Measurements from ENCODE around the gene IGSF21.
"Not testable (repeated sequence)": the region's sequence is repeated elsewhere in the genome, so short reads cannot be mapped to it uniquely, and the experiment has no call there.

IGSF21 gene

DNA sequence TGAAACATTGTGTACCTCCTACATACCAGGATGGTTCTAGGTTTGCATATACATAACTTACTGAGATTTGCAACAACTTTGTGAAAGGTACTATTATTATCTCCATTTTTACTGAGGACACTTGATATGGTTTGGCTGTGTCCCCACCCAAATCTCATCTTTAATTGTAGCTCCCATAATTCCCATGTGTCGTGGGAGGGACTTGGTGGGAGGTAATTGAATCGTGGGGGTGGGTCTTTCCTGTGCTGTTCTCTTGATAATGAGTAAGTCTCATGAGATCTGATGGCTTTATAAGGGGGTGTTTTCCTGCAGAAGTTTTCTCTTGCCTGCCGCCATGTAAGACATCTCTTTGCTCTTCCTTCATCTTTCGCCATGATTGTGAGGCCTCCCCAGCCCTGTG lies 40.1 kb downstream of the IGSF21 start:
- DNase-seq, result no peak

DNA sequence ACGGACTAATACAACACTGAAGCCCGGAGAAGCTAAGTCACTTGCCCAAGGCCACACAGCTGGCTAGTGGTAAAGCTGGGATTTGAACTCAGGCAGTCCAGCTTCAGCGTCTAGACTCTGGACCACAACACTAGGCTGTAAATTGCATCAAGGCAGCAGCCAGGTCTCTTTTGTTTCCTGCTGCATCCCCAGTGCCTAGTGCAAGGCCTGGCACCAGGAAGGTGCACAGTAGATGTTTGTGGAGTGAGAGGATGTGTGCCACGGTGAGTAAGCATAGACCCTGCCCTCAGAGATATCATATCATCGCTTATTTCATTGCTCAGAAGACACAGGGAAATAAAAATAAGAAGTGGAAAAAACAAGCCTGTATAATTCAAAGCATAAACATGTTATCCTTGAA lies 40.9 kb downstream of the IGSF21 start:
- DNase-seq, result no peak

DNA sequence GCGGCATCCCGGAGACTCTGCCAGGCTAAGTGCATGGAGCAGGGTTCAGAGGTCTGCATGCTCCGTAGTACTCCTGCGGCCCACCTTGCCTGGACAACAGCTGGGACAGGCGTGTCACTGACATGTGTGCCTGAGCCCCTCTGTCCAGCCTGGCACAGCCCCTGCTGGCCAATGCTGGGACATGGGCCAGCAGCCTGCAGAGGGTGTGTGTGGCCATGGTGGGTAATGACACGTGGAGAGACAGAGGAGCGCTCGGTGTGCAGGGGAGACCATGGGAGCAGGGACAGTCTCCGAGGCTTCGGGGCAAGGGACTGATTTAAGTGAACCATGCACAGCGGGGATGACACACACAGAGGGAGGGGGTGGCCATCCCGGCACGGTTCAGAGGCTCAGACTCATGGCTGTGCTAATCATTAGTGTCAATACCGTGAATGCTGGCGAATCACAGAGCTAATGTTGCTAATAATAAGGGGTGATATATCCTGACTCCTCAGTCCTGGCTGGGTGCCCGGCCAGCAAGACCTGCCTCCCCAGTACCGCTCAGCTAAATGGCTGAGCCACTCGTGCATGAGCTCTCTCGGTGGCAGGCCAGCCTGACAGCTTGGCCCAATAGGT lies 41.5 kb downstream of the IGSF21 start:
- DNase-seq, result no peak

DNA sequence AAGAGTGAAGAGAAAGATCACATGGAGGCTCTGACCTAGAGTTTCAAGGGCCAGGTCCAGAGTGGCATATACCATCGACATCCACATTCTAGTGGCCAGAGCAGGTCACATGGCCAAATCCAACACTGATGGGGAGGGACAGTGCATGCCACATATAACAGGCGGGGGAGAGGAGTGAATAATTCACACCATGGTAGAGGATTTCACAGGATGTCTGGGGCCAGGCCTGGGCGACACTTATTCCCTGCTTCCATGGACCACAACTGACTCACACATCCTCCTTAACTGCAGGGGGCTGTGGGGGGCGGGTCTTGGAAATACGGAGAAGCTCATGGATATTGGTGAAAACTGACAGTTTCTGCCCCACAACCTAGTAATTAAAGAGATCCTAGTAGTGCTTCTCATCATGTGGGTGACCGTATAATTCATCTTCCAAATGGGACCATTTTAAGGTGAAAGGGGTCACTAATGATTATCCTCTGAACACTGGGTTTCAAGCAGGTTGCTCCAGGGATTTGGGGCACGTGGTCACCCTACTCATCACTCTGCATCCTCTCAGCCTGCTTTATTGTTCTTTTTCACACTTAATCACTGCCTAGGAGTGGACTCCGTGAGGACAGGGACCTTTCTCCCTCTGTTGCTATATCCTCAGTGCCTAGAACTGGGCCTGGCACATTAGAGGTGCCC lies 44.0 kb downstream of the IGSF21 start:
- no peak for DNase-seq

DNA sequence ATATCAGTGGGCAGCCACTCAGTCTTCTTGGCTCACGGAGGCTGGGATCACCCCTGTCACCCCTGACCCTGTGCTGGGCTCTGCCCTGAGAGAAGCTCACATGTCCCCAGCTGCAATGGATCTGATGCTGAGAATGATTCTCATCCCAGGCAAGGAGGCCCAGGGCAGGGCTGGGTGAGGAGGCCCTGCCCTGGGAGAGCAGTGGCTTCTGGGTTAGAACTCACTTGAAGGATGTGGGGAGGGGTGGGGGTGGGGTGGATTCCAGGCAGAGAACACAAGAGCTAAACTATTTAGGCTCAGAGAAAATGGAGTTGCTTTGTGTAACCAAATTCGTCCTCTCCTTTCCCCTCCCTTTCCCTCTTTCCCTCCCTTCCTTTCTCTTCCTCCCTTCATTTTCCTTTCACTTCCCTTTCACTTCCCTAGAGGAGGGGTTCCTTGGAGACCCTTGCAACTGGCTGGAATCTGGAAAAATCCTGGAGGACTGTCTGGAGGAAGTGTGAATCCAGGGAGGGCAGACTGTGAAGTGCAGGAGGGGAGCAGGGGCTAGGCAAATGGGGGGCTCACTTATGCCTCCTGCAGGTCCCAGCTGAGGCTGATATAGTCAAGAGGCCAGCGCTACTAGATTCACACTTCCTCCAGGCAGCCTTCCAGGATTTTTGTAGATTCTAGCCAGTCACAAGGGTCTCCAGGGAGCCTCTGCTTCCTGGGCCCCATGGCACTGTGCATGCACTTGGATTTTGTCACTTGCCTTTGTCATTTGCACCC lies 47.0 kb downstream of the IGSF21 start:
- no peak for DNase-seq

DNA sequence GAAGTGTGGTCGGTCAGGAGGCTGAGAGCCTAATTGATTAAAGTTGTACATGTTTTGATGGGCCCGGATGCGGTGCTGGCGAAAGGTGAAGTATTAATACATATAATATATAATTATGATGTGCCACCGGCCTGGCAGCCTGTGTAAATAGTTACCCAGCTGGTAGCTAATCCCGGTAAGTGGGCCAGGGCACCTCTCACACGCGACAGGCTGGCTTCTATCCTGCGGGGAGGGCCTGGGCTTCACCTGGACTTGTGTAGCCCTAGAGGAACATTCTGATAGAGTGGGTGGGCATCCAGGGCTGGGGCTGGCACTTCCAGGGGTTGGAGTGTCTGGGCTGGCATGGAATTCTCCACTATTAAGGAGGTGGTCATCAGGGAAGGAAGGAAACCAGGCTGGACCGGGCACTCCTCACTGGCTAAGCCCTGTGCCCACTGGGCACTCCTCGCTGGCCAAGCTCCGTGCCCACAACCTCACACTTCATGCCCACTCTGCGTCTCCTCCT lies 48.3 kb downstream of the IGSF21 start:
- DNase-seq, result no peak

DNA sequence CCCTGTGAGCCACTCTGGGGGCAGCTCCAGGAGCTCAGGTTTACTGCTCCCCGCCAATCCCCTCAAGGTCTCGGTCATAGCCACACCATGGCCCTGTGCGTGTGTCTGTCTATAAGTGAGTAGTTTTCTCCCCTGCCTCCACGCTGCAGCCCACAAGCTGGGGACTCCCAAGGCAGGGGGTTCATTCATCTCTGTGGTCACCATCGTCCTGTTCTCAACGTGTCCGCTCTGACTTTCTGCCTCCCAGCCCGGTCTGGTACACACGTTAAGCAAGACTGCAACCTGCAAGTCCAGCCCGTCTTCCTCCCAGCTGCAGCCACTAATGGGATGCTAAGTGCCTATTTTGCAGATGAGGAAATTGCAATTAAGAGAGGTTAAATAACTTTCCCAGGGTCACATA lies 49.8 kb downstream of the IGSF21 start:
- DNase-seq, result no peak

DNA sequence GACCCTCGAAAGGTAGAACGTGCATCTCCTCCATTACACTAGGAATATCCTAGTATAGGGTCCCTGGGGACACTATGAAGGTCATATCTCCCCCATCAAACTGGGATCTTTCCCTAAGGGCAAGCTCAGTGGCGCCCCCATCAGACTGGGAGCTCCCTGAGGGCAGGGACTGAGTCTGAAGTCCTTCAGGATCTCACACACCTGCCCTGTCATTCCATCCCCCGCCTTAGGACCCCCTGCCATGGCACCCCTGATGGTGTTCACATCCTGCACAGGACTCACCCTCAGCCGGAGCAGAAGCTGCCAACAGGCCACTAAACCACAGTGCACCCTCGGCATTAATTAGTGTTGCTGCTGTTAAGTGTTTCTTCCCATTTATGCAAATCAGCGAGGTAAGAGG lies 50.4 kb downstream of the IGSF21 start:
- DNase-seq, result no peak

DNA sequence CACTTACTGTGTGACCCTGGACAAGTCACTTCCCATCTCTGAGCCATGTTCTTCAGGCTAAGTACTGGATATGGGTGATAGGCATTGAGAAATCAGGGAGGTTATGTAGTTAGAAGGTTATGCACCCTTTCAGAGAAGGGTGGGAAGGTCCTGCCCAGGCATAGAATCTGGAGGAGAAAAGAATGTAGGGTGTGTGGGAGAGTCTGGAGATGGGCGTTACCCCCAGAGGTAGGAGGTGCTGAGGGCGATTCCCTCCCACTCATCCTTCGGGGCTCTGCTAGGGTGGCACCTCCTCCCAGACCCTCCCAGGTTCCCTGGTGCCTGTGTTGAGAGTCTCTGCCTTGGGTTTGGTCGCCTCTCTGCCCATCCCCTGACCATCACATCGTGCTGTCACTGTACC lies 51.1 kb downstream of the IGSF21 start:
- no peak for DNase-seq

DNA sequence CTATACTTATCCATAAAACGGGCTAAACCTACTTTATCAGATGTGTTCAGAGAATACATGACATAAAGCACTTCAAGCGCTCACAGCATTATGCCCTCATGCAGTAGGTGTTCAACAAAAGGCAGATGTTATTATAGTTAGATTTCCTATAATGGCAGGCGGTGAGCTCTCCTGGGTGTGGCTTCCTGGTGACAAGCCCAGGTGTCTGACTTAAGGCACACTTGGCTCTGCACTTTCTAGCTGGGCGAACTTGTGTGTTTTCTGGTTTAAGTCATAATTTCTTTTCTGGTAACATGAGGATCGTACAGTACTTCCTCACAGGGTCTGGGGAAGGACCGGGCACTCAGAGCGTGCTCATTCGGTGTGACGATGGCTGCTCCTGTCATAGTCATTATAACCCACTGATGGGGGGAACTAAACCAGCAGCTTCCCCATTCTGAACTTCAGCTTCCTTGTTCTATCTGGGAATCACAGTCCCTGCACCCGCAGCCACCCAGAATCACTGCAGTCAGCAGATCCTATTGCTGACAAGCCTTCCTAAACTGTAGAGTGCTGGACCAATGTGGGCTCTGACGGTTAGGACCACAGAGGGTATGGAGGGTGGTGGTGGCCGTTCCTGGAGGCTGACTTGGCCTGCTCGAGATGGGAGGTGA lies 52.8 kb downstream of the IGSF21 start:
- peak; percentile 23 for DNase-seq

DNA sequence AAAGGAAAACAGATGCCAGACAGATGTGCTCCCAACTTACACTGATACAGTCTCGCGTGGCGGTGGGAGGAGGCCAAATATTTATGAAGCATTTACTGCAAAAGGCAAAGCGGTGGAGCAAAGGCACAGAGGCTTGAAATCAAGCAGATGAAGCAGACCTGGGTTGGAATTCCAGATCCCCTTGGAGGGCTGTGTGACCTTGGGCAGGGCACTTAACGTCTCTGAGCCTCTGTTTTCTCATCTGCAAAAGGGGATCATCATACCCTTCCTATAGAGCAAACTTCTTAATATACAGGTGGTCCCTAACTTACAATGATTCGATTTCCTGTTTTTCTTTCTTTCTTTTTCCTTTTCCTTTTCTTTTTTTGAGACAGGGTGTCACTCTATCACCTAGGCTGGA lies 54.1 kb downstream of the IGSF21 start:
- no peak for DNase-seq

DNA sequence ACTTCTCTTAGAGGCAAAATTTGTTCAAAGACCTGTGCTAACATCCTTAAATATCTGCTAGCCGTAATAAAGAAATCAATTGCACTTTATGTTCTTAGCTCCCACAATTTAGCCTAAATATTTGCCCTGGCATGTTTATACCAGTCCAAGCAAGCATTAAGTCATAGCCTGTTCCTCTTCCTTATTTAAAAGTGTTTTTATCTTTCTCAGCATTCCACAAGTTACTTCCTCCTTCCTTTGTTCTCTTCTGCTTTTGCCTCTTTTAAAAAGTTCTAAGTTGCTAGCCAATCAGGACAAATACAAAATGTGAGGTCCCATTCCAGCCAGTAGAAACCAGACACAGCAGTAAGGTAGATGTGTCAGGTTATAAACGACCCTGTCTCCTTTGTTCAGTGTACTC lies 58.0 kb downstream of the IGSF21 start:
- not testable (repeated sequence) for DNase-seq

DNA sequence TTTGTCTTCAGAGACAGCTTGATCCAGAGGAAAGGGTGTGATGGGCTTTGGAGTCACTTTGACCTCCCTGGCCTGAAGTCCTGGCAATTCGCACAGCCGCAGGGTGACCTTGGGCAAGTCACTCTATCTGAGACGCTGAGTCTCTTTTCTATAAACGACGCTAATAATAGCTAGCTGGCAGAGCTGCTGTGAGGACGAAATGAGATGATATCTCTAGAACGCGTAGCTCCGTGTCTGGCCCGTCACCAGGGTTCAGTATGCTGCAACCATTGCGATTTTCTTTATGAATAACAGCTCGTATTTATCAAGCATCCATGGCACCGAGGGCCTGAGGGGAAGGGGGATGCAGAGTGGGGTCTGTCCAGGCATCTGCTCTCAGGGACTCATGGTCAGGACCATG lies 58.7 kb downstream of the IGSF21 start:
- DNase-seq, result no peak

DNA sequence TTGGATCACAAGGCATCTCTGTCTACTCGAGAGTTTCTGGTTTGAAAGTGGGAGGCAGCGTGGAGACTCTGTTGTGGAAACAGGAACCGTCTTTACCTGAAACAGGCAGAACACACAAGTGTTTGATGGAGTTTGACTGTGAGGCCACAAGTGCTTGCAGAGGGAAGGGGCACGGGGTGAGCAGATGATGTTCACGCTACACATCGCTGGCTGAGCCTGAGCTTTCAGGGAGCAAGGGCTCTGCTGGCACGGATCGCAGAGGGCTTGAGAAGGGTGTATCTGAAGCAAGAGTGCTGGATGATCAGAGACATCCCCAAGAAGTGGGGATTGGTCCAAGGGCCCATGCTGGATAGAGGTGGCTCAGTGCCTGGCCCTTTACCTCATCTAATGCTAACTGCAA lies 59.3 kb downstream of the IGSF21 start:
- no peak for DNase-seq

DNA sequence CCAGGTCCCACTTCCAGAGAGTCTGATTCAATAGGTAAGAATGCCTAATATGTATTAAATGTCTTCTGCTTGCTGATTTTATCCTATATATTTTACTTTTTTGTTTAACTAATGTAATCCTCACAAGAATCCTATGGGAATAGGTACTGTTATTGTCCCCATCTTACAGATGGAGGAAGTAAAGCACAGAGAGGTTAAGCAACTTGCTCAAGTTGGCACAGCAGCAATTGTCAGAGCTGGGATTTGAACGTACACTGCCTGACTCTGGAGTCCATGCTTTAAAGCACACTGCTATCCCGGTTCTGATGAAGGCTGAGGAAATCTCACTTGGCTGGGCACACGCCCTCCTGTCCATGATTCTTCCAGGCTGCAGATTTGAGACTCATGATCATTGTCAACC lies 62.8 kb downstream of the IGSF21 start:
- DNase-seq, result no peak

DNA sequence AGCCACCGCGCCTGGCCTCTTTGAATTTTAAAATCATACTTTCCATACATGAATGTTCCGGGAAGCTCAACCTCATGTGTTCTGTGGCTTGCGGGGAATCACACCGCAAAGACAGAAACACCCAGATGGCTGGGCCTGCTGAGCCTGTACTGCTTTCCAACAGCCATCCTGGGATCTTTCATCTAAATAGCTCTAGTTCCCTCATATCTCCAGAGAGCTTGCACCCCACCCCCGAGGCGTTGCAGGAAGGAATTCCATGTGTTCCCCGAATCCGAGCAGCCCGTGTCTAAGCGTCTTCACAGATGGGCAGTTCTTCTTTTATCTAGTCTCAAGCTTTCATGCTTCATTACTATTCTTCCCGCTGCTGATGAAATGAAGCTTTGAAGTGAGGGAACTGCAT lies 66.4 kb downstream of the IGSF21 start:
- DNase-seq, result no peak

DNA sequence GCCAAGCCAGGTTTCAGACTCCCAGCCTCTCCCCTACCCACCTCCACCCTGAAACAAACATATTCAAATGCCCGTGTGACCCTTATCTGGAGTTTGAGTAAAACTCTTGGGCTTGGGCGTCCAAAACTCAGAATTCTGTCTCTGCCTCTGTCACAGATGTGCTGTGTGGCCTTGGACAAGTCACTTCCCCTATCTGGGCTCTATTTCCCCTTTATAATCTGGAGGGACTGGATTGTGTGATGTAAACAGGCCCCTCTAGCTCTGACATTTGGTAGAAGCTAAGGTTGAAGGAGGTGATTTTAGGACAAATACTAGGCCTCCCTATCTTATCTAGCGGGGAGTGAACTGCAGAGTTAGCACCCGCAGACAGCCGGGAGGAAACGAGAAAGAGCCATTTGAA lies 67.5 kb downstream of the IGSF21 start:
- no peak for DNase-seq

DNA sequence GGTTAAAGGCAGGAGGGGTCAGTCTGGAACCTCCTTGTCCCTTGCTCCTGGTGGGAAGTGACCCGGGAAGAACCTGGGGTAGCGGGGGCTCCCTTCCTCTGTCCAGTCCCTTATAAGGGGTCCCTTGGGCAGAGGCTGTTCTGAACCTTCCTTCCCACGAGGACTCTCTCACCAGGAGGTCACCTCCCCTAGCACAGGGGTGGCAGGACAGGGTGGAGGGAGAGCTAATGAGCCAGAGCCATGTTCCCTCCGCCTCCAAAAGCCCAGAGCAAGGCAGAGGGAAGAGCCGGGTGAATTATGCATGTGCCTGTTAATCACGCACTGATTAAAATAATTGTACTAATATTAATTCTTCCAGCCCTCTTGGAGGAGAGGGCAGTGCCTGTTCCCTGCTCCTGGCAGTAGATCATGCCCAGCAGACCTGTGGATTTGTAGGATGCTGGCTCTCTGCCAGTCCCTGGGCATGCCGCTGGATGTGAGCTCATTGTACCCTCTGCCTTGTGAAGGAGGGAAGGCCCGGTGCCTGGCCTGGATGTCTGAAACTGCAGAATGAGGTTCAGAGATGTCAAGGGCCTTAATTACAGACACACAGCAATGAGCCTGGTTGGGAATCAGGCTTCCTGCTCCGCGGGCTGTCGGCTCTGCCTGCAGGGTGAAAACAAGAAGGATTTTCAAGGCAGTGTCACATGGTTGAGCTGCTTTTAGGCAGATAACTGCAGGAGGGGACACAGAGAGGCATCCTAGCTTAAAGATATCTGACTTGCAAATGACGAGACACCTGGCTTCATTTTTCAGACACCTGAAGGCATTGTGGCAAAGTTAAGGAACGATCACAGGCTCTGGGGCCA lies 68.2 kb downstream of the IGSF21 start:
- no peak for DNase-seq

DNA sequence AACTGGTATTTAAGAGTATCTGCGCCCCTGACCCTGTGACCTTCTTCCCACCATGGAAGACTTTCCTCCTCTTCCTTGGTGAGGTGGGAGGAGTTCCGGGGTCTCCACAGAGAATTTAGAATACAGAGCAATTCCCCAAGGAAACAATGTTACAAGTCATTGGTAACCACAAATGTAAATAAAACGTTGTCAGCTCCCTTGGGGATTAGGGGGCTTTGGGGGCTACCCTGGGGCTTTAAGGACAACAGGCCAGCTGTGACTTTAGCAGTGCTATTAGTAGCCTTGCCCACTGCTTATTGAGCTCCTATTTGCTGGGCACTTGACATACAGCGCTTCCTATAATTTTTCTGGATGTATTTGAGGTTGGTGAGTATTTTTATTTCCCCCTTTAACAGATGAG lies 69.0 kb downstream of the IGSF21 start:
- no peak for DNase-seq

DNA sequence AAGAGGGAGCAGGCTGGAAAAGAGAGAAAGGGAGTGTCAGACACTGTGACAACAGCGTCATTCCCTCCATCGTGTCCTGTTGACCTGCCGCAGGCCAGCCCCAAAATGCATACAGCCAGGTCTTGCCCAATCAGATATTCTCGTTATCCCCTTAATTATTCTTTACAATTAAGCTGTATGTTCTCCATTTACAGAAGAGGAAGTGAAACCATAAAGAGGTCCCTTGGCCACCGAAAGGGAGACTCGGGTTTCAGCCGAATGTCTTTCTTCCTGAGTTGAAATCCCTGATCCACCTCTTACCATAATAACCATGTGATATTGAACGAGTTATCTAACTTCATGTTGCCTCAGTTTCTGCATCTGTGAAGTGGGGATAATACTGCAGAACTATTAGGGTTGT lies 70.5 kb downstream of the IGSF21 start:
- peak; percentile 4 for DNase-seq

DNA sequence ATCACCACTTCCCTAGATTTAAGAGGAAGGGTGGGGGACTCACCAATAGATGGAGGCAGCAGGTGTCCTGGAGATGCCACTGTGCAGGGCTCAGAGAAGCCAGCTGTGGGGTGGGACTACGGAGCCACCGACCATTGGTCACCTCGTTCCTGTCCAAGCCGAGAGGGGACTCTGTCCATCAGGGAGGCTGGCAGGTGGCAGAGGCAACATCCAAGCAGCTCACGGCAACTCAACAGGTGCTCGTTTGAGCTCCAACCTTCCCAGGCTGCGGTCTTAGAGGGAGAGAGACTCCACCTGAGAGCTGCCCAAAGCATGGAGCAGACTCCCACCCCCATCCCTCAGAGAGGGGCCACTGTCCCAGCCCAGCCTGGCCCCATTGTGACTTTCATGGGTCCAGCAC lies 71.4 kb downstream of the IGSF21 start:
- DNase-seq, result no peak

DNA sequence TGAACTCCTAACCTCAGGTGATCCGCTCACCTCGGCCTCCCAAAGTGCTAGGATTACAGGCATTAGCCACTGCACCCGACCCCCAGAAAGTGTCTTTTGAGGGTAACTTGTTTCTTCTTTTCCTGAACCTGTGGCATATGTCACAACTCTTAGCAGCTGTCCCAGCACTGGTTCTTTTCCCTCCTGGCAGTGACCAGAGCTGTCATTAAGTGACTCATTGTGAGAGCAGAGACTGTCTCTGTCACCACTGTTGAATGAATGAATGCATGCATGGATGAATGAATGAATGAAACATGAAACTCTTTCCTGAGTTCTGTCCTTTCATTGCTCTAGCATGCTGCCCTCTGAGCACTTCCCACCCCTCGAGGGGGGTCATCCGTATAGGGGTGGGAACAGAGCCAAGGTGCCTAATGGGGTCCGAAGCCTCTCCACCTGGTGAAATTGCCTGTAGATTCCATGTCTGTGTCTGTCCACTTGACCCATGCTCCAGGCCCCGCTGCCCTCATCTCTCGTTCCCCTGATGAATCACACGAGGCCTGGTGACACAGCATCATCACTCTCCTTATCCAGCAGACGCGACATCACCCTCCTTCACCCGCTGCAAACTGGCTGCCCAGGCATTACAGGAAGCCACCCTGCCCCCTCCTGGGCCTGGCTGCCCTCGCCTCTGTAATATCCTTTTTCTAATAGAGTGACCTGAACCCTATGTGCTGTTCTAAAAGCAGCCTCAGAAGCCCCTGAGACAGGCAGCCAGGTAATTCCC lies 75.0 kb downstream of the IGSF21 start:
- DNase-seq, result no peak
